Left ventricle myocardium superior (tissue), 1 donor: Measurements from ENCODE around the gene ANKS4B. TPM values are rescaled to one million over a fixed set of nuclear protein-coding genes. Genes with fewer than 3 reads are reported as not detected.
A peak's percentile ranks its signal among the peaks of the same experiment; 100 is the strongest.
"Not testable (repeated sequence)": the region's sequence is repeated elsewhere in the genome, so short reads cannot be mapped to it uniquely, and the experiment has no call there.

Experiments
- ATAC-seq: fragments of 200-7000 bp; cut with Tn5 transposase; one replicate; pipeline ENCODE4 v1.9.1; 2020; ENCODE audit warnings: mild to moderate bottlenecking, moderate library complexity
- DNase-seq: peaks from one replicate; pipeline ENCODE4 v3.0.0-alpha.2; 2020
- intact Hi-C: fragments of 100-400 bp; cut with micrococcal nuclease; formaldehyde crosslinking; loops from one replicate; pipeline ENCODE4 v1.11.0; 2022
- total RNA-seq: library from RNA; stranded (reverse); fragmentation: NEBNext Ultra II Directional; extraction: Animal tissue kit (Norgen Biotek cat#: 25700); gene quantifications from one replicate; pipeline ENCODE4 v1.2.1, GENCODE V29; 2021
- donor health status: DM: no; HTN: yes; CAD: no; lungs with severe emphysema.

Gene ANKS4B
- total RNA-seq, 1 donor from 2014 or later = not detected

DNA sequence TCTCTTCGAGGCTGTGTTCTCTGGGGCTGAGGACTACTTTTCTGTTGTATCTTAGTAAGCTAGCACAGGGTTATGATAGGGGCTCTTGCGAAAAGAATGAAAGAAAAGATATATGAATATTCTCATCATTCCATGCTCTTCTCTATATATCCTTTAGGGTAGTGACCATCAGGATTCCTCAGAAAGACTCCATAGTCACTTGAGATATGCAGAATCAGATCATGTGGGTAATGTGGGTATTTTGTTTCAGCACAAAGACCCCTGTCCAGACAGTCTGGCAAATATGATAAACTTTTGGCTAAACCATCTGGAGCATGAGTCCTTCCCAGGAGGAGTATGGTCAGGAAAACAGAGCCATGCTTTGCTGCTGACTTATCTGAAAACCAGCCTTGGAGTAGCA lies 23.1 kb downstream of the ANKS4B start:
- no peak for DNase-seq
- intact Hi-C loops = no loop called here
- ATAC-seq = no peak

DNA sequence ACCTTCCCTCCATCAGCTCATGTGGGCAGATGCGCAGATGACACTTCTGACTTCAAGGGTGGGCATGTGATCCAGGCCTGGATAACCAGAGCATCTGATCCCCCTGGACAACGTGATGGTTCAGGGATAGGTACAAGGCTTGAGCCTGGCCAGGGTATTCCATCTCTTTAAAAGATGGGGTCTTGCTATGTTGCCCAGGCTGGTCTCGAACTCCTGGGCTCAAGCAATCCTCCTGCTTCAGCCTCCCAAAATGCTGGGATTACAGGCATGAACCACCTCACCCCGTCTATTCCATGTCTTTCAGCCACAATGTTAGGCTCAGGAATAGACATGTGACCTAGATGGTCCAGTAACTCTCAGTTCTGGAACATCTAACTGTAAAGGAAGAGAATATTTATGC lies 23.8 kb downstream of the ANKS4B start:
- DNase-seq = no peak
- ATAC-seq = no peak
- intact Hi-C loops = no loop called here

DNA sequence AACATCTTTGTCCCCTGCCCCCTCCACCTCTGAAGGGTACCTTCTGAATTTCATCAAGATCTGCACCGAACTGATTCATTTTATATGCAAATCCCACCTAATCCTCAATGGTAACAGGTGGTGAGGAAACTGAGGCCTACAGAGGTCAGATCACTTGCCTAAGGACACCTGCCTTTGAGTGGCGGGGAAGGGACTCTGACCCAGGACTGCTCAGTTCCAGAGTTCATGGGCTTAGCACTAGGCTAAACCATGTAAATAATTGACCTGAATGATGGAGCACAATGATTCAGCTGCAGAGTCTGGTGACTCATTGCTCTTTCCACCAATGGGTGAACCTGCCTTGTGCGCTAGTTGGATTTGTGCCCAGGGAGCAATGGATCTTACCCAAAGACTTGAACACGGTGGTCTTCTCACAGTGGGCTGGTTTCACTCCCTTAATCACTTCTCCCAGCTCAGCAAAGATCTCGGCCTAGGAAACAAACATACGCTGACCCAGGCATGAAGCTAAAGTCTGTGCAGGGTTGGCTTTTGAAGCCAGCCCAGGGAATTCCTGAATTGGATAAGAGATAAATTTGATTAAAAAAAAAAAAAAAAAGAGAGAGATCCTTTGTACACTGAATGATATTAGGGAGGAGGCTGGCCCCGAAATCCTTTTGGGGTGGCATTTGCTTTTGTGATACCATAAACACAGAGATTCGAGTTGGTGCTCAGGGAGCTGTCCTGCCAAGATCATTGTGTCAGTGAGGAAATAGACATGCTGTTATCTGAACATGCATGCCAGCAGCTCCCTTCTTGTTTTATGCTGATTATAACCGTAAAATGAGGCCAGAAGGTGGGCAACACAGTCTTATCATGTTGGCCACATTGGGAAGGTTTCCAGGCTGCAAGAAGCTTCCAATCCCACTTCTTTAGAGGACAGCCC lies 27.6 kb downstream of the ANKS4B start:
- DNase-seq (no peak), ATAC-seq (peak; percentile 25)
- intact Hi-C loops = no loop called here

- intact Hi-C loops = no loop called here
- no peak for DNase-seq
- ATAC-seq = no peak
These were observed 29.5 kb downstream of the ANKS4B start for GRCh38 chr16:21262779-21263639.

GRCh38 chr16:21263640-21264570 lies 30.4 kb downstream of the ANKS4B start:
- ATAC-seq = peak; percentile 65
- peak; percentile 62 for DNase-seq
- intact Hi-C loops = no loop called here

DNA sequence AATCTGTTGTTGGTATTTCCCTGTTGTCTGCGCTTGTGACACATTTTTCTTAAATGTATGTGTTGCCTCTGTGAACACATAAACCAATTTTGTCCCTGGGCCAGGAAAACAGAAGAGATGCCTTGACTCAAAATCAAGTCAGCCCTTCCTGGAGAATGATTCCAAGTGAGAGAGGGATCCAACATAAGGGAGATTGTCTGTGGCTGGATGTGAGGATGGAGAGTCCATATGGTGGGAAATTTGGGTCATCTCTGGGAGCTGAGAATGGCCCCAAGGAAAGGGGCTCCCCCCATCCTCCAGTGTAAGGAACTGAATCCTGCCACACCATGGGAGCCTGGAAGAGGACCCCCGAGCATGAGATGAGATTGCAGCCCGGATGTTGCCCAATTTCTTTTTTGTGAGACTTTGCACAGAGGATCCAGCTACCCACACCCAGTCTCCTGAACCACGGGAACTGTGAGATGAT lies 31.1 kb downstream of the ANKS4B start:
- DNase-seq (no peak), ATAC-seq (no peak)
- intact Hi-C loops = no loop called here

DNA sequence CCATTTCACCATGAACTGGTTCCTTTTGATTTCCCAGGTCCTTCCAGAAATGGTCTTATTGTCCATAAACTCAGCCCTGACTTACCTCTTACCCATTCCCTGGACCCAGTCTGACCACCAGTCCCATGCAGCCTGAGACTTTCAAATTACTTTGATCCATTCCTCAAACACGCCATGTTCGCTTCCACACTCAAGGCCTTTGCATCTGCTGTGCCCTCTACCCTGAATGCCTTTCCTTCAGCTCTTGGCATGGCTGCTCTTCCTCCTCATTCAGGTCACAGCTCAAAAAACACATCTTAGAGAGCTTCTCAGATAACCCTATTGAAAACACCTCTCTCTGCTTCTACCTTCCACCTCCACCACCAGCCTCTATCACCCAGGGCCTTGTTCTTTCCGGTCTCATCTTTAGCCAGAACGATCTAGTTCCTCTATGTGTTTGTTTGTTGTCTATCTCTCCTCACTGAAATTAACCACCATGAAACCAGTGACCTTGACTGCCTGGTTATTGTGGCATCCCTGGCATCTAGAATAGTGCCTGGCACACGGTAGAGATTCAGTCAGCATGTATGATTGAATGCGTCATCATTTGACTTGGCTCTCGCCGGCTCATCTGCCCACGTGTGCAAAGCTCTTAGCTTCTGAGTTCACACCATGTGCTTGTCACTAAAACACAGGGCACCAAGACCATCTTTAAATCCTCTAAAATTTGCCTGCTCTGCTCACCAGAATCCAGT lies 31.8 kb downstream of the ANKS4B start:
- ATAC-seq (peak; percentile 90), DNase-seq (peak; percentile 63)
- intact Hi-C loops = no loop called here

- ATAC-seq = no peak
- DNase-seq = no peak
- intact Hi-C loops = no loop called here
These were observed 33.8 kb downstream of the ANKS4B start for GRCh38 chr16:21267298-21267697.

DNA sequence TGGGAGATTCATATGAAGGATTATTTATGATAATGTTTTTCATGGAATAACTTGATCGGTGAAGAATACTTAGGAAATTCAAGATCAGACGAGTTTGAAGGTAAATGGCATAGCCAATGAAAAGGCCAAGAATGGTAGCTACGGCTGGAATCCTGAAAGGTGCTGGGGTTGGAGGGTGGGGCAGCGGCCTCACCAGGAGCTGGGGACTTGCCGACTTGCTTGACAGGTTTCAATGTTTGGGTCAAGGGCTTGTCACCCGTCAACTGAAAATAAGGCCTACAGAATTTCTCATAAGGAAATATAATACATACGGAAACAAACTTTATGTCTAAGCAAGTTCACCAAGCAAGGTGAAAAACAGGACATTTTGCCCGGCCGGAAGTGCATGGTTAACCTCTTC lies 34.7 kb downstream of the ANKS4B start:
- no peak for ATAC-seq
- intact Hi-C loops = no loop called here
- no peak for DNase-seq

DNA sequence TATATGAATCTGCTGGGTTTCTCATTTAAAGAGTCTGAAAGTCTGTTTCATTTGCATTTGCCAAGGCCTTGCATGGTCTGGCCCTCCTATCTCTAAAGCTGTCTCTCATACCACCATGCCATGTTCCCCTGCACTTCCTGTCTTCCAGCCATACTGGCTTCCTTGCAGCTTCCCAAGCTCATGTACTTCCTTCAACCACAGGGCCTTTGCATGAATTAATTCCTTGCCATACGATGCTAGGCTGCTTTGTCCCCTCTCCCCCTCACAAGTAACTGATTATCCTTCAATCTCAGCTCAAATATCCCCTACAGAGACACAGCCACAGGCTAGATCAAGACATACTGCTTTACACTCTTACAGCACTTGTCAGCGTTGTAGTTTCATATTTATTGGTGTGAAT lies 38.8 kb downstream of the ANKS4B start:
- ATAC-seq (no peak), DNase-seq (no peak)
- intact Hi-C loops = no loop called here

DNA sequence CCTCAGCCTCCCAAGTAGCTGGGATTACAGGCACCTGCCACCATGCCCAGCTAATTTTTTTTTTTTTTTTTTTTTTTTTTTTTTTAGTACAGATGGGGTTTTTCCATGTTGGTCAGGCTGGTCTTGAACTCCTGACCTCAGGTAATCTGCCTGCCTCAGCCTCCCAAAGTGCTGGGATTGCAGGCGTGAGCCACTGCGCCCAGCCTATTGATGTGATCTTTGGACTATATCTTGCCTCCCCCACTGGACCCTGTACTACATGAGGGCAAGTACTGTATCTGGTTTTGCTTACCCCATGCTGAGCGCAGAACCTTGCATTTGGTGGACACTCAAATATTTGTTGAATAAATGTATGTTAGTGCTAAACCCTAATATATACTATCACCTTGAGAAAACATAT lies 39.3 kb downstream of the ANKS4B start:
- DNase-seq, intact Hi-C loops, ATAC-seq: not testable (repeated sequence)

DNA sequence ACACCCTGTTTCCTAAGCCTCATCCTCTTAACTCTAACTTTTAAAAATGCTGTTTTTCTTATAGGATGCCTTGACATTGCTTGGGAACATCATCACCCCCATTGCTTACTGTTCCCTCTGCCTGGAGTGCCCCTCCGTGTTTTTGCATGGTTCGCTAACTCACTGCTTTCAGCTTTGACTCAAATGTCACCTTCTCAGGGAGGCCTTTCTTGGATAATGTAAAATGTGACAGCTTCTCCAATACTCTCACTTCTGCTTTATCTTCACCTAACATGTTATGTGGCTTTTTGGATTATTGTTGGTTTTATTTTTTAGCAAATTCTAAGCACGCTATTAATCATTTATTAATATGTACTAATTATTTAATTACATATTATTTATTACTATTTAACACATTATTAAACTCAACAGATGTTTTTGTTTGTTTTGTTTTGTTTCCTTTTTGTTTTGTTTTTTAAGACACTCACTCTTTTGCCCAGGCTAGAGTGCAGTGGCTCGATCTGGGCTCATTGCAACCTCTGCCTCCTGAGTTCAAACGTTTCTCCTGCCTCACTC lies 40.8 kb downstream of the ANKS4B start:
- DNase-seq (no peak), ATAC-seq (no peak)
- intact Hi-C loops = no loop called here

GRCh38 chr16:21275529-21275928 lies 42.0 kb downstream of the ANKS4B start:
- ATAC-seq (no peak), DNase-seq (no peak)
- intact Hi-C loops = no loop called here

GRCh38 chr16:21276090-21276489 lies 42.6 kb downstream of the ANKS4B start:
- DNase-seq = no peak
- ATAC-seq = no peak
- intact Hi-C loops = no loop called here

DNA sequence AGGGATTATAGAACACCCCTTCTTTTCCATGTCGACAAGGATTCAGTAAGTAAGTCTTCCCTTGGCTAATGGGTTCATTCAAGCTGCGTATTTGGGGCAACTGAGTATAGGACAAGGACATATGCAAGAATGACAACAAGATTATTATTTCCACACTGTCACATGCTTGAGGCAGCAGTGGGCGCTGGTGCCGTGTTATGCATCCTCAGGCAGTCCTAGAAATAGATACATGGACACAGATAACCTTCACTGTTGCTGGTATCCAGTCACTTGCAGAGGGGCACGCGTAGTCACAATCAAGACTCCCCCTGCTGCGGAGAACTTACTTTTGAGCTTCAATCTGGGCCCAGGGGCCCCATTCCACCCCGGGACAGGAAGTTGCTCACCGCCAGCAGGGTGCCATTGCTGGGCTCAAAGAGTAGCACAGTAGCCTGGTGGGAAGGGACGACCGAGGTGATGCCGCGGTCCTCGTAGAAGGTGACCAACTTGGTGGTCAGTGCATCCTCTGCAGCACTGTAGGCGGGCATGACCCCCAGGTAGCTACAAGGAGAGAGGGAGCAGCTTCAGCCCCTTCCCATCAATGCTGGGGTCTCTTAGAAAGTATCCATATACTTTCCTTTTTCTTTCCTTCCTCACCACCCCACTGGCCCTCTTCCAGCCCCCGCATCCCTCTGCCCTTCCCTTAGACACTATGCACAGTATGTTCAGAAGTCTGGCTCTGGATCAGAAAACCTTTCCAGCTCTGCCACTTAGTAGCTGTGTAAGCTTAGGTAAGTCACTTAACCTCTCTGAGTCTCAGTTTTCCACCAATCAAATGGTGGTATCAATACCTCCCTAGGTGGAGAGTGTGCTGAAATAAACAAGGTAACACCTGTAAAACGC lies 43.8 kb downstream of the ANKS4B start:
- intact Hi-C loops = no loop called here
- ATAC-seq = peak; percentile 81
- peak; percentile 57 for DNase-seq

DNA sequence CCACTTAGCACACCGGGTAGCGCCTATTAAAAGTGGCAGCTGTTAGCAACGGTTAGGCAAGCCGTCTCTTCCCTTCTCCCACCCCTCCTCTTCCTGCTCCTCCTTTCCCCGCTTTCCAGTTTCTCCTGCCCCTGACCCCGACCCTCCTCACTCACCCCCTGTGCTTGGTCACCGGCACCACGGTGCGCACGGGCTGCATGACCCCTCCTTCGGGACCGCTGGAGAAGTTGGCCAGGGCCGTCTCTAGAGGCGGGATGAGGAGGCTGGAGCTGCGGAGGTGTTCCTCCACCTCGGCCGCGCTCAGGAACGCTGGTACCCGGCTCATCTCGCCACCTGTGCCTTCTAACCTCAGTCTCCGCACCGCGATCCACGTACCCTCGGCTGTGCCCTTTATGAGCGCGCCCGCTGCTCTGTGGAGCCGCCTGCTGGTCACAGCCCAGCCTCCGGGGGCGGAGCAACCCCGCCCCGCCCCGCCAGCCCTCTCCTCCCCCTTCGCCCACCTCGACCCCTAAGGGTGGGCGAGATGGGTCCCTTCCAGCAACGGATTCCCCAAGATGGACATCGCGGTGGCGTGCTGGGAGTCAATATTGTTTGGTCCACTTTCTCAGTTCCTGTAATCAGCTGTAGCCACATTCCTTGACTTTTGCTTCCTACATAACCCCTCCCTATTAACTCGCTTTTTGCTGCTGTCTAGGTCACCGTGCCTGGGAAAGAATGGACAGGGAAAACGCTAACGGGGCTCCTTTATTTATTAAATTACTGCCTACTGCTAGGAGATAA lies 44.6 kb downstream of the ANKS4B start, which contains the start of gene CRYM:
Gene CRYM, minus strand, starts transcription at position 364 of the 780 bp plus-strand sequence. Its CDS starts 39 bp downstream, at position 325.
- ATAC-seq (peak; percentile 95), DNase-seq (peak; percentile 86)
- intact Hi-C loops = no loop called here
